Measurements from ENCODE around the gene DSE. TPM values are rescaled to one million over a fixed set of nuclear protein-coding genes. Genes with fewer than 3 reads are reported as not detected.

Gene DSE
- polyA plus RNA-seq, 1 donor from 2014 or later: 15.0 TPM

DNA sequence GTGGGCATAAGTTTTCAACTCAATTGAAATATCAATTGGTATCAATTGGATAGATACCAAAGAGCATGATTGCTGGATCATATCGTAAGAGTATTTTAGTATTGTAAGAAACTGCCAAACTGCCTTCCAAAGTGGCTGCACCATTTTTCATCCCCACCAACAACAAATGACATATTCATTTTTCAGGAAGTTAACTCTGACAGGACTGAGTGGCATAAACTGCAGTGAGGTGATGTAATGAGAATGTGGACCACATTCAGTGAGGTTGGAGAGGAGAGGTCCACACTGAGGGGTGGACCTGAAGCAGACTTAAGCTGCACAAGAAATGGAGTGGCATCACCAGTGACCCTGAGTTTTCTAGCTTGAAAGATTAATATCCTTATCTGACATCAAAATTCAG, 78.8 kb downstream of the DSE start:
- Histone ChIP-seq H3K9ac (ENCODE audit: low read length) (no peak overlapping the region), H3K79me2 (replicated peaks; ENCODE audit: insufficient read depth, low read length) (no peaks in the 10 kb centered on the region), H3K4me3 (ENCODE audit: low read length) (no peak overlapping the region), H3K27me3 (ENCODE audit: insufficient read depth, low read depth, low read length) (no peaks in the 10 kb centered on the region), H3F3A (ENCODE audit: insufficient read depth, low read length, poor library complexity, severe bottlenecking) (no peaks in the 10 kb centered on the region), H3K27ac (ENCODE audit: low read length) (no peak overlapping the region), H4K20me1 (ENCODE audit: insufficient read depth) (no peaks in the 10 kb centered on the region), H3K9me2 (ENCODE audit: insufficient read depth, low read length) (no peaks in the 10 kb centered on the region), H3K9me3 (ENCODE audit: low read length) (no peaks in the 10 kb centered on the region), H3K4me2 (ENCODE audit: low read length) (no peak overlapping the region), H2AFZ (ENCODE audit: low read depth, low read length) (no peak overlapping the region), H3K36me3 (ENCODE audit: insufficient read depth, low read length) (no peaks in the 10 kb centered on the region)
- no peak for TF ChIP-seq EZH2 (IDR thresholded peaks at IDR 0.05; ENCODE audit: borderline replicate concordance, insufficient read depth, low read length, poor library complexity, severe bottlenecking)
- no peak for TF ChIP-seq REST (IDR thresholded peaks at IDR 0.05; ENCODE audit: borderline replicate concordance)
- no peak for TF ChIP-seq RAD21 (conservative IDR thresholded peaks at IDR 0.05)
- no peak for TF ChIP-seq MXI1 (conservative IDR thresholded peaks at IDR 0.05; ENCODE audit: poor library complexity, severe bottlenecking)
- TF ChIP-seq CTCF (IDR thresholded peaks at IDR 0.05; ENCODE audit: poor library complexity, severe bottlenecking): no peak
- TF ChIP-seq EP300 (conservative IDR thresholded peaks at IDR 0.05; ENCODE audit: poor library complexity, severe bottlenecking): no peak

- TF ChIP-seq CTCF (IDR thresholded peaks at IDR 0.05; ENCODE audit: poor library complexity, severe bottlenecking) (no peak), EP300 (conservative IDR thresholded peaks at IDR 0.05; ENCODE audit: poor library complexity, severe bottlenecking) (no peak), EZH2 (IDR thresholded peaks at IDR 0.05; ENCODE audit: borderline replicate concordance, insufficient read depth, low read length, poor library complexity, severe bottlenecking) (no peak), RAD21 (conservative IDR thresholded peaks at IDR 0.05) (no peak), POLR2AphosphoS5 (IDR thresholded peaks at IDR 0.05) (no peak), MXI1 (conservative IDR thresholded peaks at IDR 0.05; ENCODE audit: poor library complexity, severe bottlenecking) (no peak), REST (IDR thresholded peaks at IDR 0.05; ENCODE audit: borderline replicate concordance) (no peak), TAF1 (IDR thresholded peaks at IDR 0.05; ENCODE audit: low read depth) (no peak)
- Histone ChIP-seq H3K9me3 (ENCODE audit: low read length) (no peaks in the 10 kb centered on the region), H3K9me2 (ENCODE audit: insufficient read depth, low read length) (no peaks in the 10 kb centered on the region), H3K9ac (ENCODE audit: low read length) (no peak overlapping the region), H2AFZ (ENCODE audit: low read depth, low read length) (no peak overlapping the region), H3K27me3 (ENCODE audit: insufficient read depth, low read depth, low read length) (no peaks in the 10 kb centered on the region), H3F3A (ENCODE audit: insufficient read depth, low read length, poor library complexity, severe bottlenecking) (no peaks in the 10 kb centered on the region), H3K79me2 (replicated peaks; ENCODE audit: insufficient read depth, low read length) (no peaks in the 10 kb centered on the region), H3K36me3 (ENCODE audit: insufficient read depth, low read length) (no peaks in the 10 kb centered on the region), H3K4me3 (ENCODE audit: low read length) (no peak overlapping the region), H4K20me1 (ENCODE audit: insufficient read depth) (no peaks in the 10 kb centered on the region), H3K27ac (ENCODE audit: low read length) (no peak overlapping the region), H3K4me2 (ENCODE audit: low read length) (no peak overlapping the region)
Observed at GRCh38 chr6:116450185-116450710, 79.5 kb downstream of the DSE start.

Measured in neural cell (in vitro differentiated cells).